NCI-H82 treated with DMSO at 0.1 percent for 48 hours (cell line): ENCODE measurements around the gene HYLS1.
"Not testable (repeated sequence)": the region's sequence is repeated elsewhere in the genome, so short reads cannot be mapped to it uniquely, and the experiment has no call there.

Experiments used
- DNase-seq: peaks from one replicate; lab custom pipeline; 2025; ENCODE audit not compliant: unreplicated experiment; lab: John Stamatoyannopoulos, UW

HYLS1 gene

DNA sequence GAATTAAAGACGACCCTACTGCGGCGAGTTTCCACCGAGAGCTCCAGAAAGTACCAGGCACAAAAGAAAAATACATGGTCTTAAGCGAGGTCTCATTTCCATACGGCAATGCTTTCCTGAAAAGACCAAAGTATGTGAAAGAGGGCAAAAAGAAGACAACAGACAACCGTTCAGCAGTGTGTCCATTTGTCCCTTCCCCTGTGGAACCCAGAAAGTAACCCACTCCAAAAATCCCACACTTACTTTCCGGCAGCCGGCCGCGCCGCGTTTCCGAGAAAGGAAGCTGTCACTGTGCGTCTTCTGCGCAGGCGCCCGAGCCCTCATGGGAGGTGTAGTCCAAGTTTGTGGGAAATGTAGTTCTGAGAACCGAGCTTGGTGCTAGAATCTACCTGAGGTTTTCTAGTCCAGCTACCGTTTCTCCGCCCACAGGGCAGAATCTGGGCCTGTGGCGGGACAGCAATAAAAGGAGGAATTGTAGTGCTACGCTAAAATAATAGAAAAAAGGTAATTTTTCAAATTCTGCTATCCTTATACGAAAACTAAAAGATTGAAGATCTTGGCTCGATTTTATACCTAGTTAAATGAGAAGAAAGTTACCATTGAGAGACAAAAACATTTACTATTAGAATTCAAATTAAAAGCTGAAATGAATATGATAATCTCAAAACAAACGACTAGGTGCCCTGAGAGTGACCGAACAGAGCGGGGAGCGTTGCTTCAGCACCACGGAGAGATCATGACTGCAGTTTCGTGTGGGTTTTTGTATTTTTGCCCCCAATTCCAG is 15.7 kb downstream of the HYLS1 start, which contains the start of gene PUS3:
Gene PUS3, minus strand, starts transcription at position 280 of the 784 bp plus-strand sequence. CDS start 6,922 bp downstream, outside the sequence.
- DNase-seq: peak; percentile 63

DNA sequence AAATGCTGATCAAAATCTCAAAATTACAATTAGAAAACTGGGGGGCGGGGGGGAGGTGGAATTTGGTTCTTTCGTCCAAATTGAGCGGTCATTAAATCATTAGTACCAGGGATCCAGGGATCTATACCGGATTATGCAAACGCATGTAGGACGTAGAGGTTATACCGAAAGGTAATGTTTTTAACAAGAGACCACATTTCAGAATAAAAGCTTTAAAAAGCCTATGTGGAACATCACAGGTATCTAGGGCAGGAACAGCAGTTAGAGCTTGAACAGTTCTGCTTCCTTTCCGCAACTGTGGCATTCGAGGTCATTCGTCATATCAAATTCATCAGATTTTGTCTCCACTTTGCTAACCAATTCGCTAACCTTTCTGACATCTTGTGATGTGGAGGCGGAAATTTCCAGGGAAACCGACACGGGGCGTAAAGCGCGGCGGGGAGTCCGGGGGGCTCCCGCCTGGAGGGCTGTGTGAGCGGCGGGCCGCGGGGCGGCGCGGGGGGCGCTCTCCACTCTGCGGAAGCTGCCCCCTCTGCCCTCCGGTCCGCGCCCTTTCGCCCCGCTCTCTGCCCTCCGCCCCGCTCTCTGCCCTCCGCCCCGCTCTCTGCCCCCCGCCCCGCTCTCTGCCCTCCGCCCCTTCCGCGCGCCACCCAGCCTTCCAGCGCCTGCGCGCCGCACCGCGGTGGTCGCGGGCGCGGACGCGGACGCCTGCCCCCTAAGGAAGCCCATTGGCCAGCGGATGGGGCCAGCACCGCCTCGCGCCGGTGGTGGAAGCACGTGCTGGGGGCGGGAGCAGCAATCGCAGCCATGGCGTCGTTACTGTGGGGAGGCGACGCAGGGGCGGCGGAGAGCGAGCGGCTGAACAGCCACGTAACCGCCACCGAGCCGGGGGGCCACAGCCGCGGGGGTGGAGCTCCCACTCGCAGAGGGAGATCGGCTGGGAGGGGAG is 16.5 kb downstream of the HYLS1 start, which contains the start of gene DDX25:
Gene DDX25, plus strand, starts transcription at position 798 of the 949 bp plus-strand sequence. Its CDS starts 10 bp downstream, at position 808.
- no peak for DNase-seq

DNA sequence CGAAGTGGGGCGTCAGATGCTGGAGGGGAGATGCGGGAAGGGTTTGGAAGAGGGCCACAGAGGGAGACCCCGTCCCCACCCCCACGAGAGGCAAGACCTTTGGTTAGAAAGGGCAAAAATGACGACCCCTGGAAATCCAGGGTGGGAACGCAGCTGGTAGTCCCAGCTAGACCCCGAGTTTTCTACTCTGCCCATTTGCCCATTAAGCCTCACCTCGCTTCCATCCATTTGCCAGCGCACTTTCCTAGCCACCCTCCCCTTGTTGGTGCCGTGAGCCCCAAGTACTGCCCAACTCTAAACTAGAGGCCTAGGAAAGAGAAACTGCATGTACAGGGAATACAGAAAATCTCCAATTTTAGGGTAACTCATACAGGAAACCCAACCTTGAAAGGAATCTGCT is 17.2 kb downstream of the HYLS1 start:
- DNase-seq: no peak

DNA sequence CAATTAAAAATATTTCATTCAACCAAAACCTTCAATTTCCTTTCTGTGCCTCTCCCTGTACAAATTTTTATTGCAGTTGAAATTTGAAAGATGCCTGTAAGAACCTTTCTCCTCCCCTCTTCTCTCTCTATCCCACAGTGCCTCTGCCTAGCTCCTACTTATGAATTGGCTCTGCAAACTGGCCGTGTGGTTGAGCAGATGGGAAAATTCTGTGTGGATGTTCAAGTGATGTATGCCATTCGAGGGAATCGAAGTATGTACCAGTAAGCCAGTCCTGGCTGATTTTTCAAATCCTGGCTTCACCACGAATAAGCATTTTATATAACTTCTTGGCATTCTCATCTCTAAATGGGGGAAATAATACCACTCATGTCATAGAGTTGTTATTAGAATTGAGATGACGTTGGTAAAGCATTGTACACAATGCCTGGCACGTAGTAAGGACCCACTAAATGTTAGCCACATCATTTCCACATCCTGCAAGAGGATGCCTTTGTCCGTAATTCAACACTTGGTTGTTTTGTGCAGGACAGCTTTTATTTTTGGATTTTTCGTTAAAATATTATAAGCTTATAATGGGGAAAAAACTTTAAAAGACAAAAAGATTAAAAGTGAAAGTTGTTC is 22.9 kb downstream of the HYLS1 start:
- DNase-seq: no peak

DNA sequence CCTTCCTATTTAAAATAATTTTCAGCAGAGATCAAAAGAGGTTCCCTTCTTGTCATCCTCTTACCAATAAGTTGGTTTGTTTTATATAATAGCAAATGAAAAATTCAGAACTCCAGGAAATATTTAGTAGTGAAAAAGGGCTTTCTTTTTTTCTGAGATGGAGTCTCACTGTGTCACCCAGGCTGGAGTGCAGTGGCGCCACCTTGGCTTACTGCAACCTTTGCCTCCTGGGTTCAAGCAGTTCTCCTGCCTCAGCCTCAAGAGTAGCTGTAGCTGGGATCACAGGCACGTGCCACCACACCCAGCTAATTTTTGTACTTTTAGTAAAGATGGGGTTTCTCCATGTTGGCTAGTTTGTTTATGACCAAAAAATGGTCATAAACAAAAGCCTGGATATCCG is 27.1 kb downstream of the HYLS1 start:
- not testable (repeated sequence) for DNase-seq

DNA sequence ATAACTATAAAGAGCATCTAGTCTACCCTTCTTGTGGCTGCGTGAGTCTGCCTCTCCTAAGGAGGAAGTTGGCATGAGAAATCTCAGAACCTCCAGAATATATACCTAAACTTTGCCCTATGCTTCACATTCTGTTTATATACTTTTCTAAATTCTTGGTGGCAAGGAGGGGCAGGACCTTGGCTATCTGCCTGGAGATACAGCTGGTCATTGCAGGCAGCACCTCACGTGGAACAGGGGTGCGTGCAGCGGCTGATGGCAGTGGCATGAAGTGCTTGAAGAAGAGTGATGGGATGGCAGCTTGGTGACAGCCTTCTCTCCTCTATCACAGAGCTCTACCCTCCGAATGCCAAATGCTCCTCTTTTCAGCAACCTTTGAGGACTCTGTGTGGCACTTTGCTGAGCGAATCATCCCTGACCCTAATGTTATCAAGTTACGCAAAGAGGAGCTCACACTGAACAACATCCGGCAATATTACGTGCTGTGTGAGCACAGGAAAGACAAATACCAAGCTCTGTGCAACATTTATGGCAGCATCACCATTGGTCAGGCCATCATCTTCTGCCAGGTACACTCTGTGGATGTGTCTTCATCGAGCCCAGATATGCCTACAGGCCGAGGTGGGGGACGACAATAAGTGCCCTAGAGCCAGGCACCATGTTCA is 29.3 kb downstream of the HYLS1 start:
- DNase-seq: no peak

DNA sequence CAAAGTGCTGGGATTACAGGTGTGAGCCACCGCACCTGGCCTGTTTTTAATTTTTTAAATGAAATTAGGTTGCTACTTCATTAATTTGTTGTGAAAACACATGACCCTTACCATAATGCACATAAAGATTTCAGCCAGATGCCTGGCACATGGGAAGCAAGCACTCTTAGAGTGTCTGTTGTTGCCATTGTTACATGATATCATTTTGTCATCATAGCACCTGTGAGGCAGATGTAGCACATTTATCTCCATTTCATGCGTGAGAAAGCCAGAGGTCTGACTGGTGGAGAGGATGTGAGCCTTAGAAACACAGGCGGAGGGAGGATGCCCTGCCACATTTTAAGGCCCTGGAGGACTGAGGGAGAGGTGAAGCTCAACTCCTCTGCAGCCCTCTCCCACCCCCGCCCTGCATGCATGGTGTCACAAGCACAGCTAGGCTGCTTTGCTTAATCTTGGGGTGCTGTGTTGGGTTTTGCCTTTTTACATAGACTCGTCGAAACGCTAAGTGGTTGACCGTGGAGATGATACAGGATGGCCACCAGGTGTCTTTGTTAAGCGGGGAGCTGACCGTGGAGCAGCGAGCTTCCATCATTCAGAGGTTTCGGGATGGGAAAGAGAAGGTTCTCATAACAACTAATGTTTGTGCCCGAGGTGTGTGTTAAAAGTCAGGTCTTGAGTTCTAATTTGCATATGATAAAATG is 30.8 kb downstream of the HYLS1 start:
- DNase-seq: no peak

DNA sequence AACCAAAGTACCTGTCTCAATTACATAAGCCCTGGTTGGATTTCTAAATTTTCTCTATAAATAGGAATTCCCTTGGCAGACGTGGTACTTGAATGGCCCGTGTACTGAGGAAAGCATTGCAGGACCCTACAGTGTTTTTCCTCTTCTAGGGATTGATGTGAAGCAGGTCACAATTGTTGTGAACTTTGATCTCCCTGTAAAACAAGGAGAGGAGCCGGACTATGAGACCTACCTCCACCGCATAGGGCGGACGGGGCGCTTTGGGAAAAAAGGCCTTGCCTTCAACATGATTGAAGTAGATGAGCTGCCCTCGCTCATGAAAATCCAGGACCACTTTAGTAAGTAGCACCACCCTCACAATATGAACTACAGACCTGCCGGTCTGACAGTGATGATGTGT is 33.6 kb downstream of the HYLS1 start:
- DNase-seq: no peak

DNA sequence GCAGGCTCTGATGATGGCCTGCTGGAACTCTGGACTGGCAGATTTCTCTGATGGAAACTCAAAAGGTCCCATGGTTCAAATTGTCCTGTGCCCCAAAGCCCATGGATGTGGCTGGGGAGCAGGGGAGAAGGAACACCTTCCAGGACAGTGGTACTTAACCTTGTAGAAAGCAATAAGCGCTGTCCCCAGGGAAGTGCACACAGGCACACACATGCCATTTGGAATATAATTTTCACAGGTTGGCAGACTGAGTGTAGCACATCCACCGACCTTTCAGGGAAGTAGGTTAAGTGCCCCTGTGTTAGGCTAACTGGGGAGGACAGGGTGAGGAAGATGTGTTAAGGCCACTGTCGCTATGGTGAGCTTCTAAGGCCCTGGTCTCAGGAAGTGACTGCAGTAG is 34.7 kb downstream of the HYLS1 start:
- DNase-seq: no peak

DNA sequence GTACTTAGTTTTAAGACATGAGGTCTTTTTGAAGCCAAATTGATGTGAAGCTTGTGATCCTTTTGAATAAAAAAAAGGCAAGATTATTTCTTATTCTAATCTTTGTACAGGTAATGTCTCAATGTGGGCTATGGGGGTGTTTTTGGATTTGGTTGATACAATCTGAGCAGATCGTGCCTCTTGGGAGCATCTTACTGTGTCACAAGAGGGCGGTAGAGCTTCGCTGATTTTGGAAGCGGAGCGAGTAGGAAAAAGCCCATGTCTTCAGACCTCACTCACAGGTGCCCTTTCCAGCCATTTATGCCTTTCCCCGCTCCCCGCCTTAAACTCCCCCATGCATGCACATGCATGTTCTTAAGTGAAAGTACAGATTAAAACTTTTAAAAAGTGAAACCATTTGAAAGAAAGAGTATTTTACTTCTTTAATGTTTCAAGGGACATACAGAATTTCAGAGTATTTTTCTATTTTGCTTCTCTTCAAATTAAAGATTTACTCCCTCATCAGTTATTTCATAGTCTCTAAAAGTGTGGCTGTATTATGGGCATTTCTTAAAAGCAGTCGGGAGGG is 35.6 kb downstream of the HYLS1 start:
- peak; percentile 30 for DNase-seq

DNA sequence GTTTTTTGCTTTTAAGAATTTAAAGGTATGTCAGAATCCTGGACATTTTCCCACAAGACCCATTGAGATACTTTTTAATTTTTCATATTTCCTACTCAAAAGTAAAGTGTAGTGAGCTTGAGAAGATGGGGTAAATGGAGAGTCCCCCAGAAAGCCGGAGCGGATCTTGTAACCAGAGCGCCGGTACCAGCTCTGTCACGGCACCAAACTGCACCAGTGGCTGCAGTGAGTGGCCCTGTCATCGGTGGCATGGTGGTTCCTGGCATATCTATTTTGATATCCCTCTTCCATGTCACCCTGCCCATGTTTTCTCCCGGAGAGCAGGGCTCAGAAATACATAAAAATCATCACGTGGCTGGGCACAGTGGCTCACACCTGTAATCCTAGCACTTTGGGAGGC is 36.2 kb downstream of the HYLS1 start:
- DNase-seq: no peak

DNA sequence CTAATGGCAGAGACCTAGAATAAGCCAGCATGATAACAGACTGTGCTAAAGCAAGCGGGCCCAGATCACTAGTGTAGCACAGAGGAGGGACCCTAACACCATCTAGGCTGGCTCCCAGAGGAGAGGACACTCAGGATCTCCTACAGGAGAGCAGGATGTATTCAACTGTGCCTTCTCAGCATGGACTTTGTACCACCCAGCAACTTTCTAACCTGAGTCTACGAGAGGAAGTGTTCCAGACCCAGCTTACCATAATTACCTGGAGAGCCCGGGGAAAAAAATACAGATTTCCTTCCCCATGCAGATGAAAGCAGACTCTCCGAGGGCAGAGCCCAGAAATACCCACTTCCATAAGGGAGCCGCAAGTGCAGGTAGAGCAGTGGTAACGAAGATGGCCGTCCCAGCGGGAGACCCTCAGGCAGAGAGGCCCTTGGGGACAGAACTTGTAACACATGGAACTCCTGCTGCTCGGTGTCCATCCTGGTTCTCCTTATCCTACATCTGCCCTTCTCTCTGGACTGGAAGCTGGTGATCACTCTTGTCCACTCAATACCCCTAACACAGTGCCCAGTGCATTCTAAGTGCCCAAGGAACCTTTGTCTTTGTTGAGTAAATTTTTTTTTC is 37.0 kb downstream of the HYLS1 start:
- DNase-seq: no peak

DNA sequence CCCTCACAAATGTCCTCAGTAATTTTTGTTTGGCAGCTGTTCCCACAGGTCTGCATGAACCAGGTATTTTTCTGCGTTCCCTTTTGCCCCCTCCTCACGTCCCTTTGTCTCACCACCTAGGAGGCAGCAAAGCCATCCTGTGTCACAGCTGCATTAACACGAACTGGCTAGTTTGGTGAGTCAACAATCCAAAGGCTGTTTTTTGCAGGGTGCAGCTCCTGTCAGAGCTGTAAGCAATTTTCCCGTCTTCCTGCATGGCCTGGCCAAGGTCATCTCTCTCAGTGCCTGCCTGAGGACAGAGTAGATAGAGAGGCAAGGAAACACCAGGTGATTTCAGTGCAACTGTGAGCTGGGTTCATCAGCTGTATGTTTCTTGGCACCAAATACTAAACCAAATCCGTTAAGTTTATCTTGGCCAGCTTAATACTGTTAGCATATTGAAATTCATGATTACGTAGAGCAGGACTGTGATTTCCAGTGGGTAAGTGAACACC is 37.8 kb downstream of the HYLS1 start:
- no peak for DNase-seq

DNA sequence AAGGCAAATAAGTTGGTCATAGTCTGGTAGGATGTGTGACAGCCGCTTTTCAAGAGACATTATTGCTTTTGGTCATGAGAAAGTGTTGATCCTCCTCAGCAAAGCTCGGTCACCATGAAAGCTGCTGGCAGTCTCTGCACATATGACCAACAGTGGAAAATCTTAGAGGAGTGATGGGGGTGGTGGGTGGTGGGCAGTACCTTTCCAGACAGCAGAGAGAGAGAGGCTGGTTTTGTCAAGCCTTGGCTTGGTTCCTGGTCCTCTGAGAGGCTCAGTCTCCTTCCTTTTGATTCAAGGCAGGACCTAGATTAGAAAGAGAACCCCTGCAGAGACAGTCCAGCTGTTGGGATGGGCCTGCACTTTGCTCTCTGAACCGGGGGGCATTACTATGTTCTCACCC is 38.3 kb downstream of the HYLS1 start:
- DNase-seq: no peak

DNA sequence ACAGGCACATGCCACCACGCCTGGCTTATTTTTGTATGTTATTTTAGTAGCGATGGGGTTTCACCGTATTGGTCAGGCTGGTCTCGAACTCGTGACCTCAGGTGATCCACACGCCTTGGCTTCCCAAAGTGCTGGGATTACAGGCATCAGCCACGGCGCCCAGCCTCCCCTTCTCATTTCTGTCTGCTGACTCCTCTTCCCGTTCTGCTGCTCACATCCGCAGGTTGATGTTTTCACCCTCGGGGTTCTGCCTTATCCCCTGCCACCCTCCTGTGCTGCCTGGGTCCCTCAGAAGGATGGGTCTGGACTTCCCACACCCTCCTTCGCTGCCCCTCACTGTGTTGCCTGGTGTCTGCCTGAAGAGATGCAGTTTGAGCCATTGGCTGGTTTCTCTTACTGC is 39.2 kb downstream of the HYLS1 start:
- DNase-seq: no peak

DNA sequence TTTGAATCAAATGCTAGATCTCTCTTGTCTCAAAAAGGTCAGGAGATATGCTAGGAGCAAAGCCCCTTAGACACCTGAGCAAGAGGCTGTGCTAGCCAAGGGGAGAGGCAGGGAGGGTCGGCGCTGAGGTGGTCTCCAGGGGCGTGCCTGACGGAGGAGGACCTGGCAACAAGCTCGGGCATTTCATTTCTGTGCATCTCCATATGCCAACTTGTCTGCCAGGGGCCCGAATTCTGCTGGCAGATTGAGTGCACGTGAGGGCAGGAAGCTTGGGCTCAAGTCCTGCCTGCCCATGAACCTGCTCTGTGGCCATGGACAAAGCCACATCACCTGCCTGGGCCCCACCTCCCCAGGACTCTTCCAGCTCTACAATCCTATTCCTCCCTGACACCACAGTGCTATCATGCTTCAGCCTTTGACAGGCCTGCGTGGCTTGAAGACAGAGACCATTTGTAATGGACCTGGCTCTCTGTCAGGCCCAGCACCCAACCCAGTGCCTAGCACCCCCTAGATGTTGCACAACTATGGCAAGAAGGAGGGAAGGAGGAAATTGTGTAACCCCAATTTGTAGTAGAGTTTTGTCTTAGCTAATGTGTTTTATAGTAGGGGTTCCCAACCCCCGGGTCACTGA is 42.1 kb downstream of the HYLS1 start:
- no peak for DNase-seq

DNA sequence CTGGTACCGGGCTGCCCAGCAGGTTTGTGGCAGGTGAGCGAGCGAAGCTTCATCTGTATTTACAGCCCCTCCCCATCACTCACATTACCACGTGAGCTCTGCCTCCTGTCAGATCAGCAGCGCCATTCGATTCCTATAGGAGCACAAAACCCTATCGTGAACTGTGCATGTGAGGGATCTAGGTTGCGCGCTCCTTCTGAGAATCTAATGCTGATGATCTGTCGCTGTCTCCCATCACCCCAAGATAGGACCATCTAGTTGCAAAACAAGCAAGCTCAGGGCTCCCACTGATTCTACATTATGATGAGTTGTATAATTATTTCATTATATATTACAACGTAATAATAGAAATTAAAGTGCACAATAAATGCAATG is 42.6 kb downstream of the HYLS1 start:
- no peak for DNase-seq

DNA sequence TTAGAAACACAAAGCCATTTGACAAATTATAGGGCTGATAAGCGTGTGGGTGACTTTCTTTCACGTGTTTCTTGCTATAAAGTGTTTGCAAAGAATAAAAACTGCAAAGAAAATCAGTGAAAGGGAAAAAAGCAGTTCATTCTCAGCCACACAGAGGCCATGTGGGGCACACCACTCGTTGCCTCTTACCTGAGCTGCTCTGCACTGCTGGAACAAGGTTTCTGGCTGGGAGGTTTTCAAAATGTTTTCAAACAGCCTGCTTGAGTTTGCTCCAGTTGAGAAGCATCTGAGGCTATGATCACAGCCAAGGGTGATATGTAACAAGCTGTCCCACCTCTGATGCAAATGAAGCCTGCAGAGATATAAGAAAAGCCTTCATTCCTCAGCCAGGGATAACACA is 43.6 kb downstream of the HYLS1 start:
- DNase-seq: no peak

DNA sequence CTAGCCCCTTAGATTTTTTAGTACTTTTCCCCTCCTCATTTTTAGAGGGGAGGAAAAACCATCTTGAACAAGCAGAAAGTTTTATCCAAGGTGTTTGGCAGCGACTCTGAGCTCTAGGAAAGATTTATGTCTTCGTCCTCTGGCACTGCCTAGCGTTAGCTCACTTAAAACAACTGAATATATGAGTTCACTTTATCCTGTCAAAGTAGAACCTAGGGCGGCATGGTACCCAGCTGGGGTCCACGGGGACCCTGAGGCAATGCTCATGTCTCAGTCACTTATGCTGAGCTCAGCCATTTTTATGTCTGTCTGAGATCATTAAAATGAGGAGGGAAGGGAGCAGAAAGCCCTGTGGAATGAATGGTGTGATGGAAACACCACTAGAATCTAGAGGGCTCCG is 44.2 kb downstream of the HYLS1 start:
- no peak for DNase-seq
